ENCODE data around the gene TWF2. TPM values are rescaled to one million over a fixed set of nuclear protein-coding genes. Genes with fewer than 3 reads are reported as not detected.

The TWF2 gene
- total and polyA plus RNA-seq, 12 donors, result 13.6 to 95.6 (median 48.4) TPM

- WGBS, 4 donors, result 84 to 93% (median 90%) methylated on average over 10 of the region's 10 CpGs
- Histone ChIP-seq H3K4me3 (no peak overlapping the region), H3K9me3 (replicated peaks in 1 of 3) (no peaks in the 10 kb centered on the region), H3K4me1 (replicated peaks in 1 of 2) (no peaks in the 10 kb centered on the region), H3K27ac (no peak overlapping the region), H3K36me3 (replicated peaks in 1 of 2) (peaks cover 0 to 43% of the 10 kb centered on the region in 2 donors), H3K27me3 (no peaks in the 10 kb centered on the region)
- intact Hi-C loops (cut with DNase I), result no loop called here
- DNase-seq, result no peak
- TF ChIP-seq CTCF (IDR thresholded peaks at IDR 0.05), result no peak
- TF ChIP-seq POLR2A (IDR thresholded peaks at IDR 0.05), result no peak
Observed at GRCh38 chr3:52228266-52228665, 10.7 kb downstream of the TWF2 start.

GRCh38 chr3:52227766-52228165 is 11.2 kb downstream of the TWF2 start:
- WGBS, 4 donors, result 79 to 85% (median 82%) methylated on average over 5 to 7 of the region's 7 CpGs
- H3K9me3 ChIP-seq (replicated peaks in 1 of 3), result no peaks in the 10 kb centered on the region
- no peak for DNase-seq
- H3K27ac ChIP-seq, result no peak overlapping the region
- H3K27me3 ChIP-seq, result no peaks in the 10 kb centered on the region
- peaks cover 0 to 40% of the 10 kb centered on the region in 2 donors for H3K36me3 ChIP-seq (replicated peaks in 1 of 2)
- intact Hi-C loops (cut with DNase I), result no loop called here
- no peaks in the 10 kb centered on the region for H3K4me1 ChIP-seq (replicated peaks in 1 of 2)
- no peak overlapping the region for H3K4me3 ChIP-seq
- TF ChIP-seq CTCF (IDR thresholded peaks at IDR 0.05) (no peak), POLR2A (IDR thresholded peaks at IDR 0.05) (no peak)

- H3K9me3 ChIP-seq (replicated peaks in 1 of 3), result no peaks in the 10 kb centered on the region
- WGBS, 4 donors, result 90 to 93% (median 92%) methylated on average over 3 to 4 of the region's 4 CpGs; no CpG with 5 or more reads in 1 of the 4 donors
- no peaks in the 10 kb centered on the region for H3K27me3 ChIP-seq
- H3K27ac ChIP-seq, result no peak overlapping the region
- no peak for DNase-seq
- H3K4me3 ChIP-seq, result no peak overlapping the region
- H3K4me1 ChIP-seq (replicated peaks in 1 of 2), result no peaks in the 10 kb centered on the region
- TF ChIP-seq POLR2A (IDR thresholded peaks at IDR 0.05), result no peak
- TF ChIP-seq CTCF (IDR thresholded peaks at IDR 0.05), result no peak
- intact Hi-C loops (cut with DNase I), result no loop called here
- H3K36me3 ChIP-seq (replicated peaks in 1 of 2), result peaks cover 0 to 35% of the 10 kb centered on the region in 2 donors
Observed at GRCh38 chr3:52227117-52227516, 11.8 kb downstream of the TWF2 start.

- 87 to 91% (median 88%) methylated on average over 4 to 5 of the region's 5 CpGs for WGBS, 4 donors
Observed at GRCh38 chr3:52226229-52226817, 12.6 kb downstream of the TWF2 start.

More at GRCh38 chr3:52226229-52226817, 12.6 kb downstream of the TWF2 start:
- TF ChIP-seq CTCF (IDR thresholded peaks at IDR 0.05) (no peak), POLR2A (IDR thresholded peaks at IDR 0.05) (no peak)
- H3K27ac ChIP-seq, result no peak overlapping the region
- H3K36me3 ChIP-seq (replicated peaks in 1 of 2), result peaks cover 0 to 28% of the 10 kb centered on the region in 2 donors
- H3K9me3 ChIP-seq (replicated peaks in 1 of 3), result no peaks in the 10 kb centered on the region
- H3K4me3 ChIP-seq, result no peak overlapping the region
- intact Hi-C loops (cut with DNase I), result no loop called here
- no peaks in the 10 kb centered on the region for H3K4me1 ChIP-seq (replicated peaks in 1 of 2)
- H3K27me3 ChIP-seq, result no peaks in the 10 kb centered on the region
- DNase-seq, result no peak

Data from adrenal gland (tissue), 12 donors.